A549 (cell line): Measurements from ENCODE around the gene SEMA5A. TPM values are rescaled to one million over a fixed set of nuclear protein-coding genes. Genes with fewer than 3 reads are reported as not detected.

ENCODE experiments used
- ATAC-seq, 2 experiments: fragments of 200-7000 bp in 1 of 2; fragments of >200 bp in 1 of 2; cut with Nextera tagmentation in 1 of 2; cut with Tn5 transposase in 1 of 2; 3 replicates each; pipeline versions ENCODE4 v1.8.0 to v1.9.1; 2018 to 2020; ENCODE audit warnings: mild to moderate bottlenecking in 1 of 2, moderate library complexity in 1 of 2
- CTCF ChIA-PET: fragments of 300-600 bp; sonication (Branson Sonifier 250); formaldehyde crosslinking; extraction: SDS; loops from one replicate; lab custom pipeline; 2021; ENCODE audit warnings: antibody characterized with exemption, inconsistent platforms; lab: Yijun Ruan, JAX
- POLR2A ChIA-PET: fragments of 350-600 bp; formaldehyde crosslinking; extraction: SDS; loops from one replicate; lab custom pipeline; 2021; ENCODE audit warnings: antibody characterized with exemption, inconsistent platforms; lab: Yijun Ruan, JAX
- DNase-seq, 2 experiments: peaks; one replicate each; pipeline versions ENCODE4 v3.0.0 to v3.0.0-alpha.2; 2011 to 2016; ENCODE audit warnings: low read depth in 1 of 2, low spot score in 1 of 2
- FAIRE-seq: peaks from 2 replicates; lab custom pipeline; 2011; peaks lifted over from hg19 to GRCh38; lab: Jason Lieb, UNC
- H3K27ac ChIP-seq, 2 experiments: fragments of >200 bp; sonication (Bioruptor Twin); formaldehyde crosslinking; 3 replicates each; pipeline ENCODE4 v1.5.1; 2016 to 2017
- H3K4me1 ChIP-seq: fragments of >200 bp; sonication (Bioruptor Twin); formaldehyde crosslinking; 3 replicates; pipeline ENCODE4 v1.6.1; 2016
- H3K4me2 ChIP-seq: fragments of >200 bp; sonication (Bioruptor Twin); formaldehyde crosslinking; 3 replicates; pipeline ENCODE4 v1.6.1; 2016
- H3K4me3 ChIP-seq: fragments of >200 bp; sonication (Bioruptor Twin); formaldehyde crosslinking; 3 replicates; pipeline ENCODE4 v1.5.1; 2016
- H3K9me3 ChIP-seq: fragments of >200 bp; sonication (Bioruptor Twin); formaldehyde crosslinking; 3 replicates; pipeline ENCODE4 v1.6.1; 2016
- BHLHE40 ChIP-seq: IDR thresholded peaks from 2 replicates; pipeline ENCODE4 v1.6.1; 2012; ENCODE audit warnings: low read depth, low read length, inconsistent platforms
- ELK1 ChIP-seq: fragments of 150-350 bp; IDR thresholded peaks from 2 replicates; pipeline ENCODE4 v1.6.1; 2014; ENCODE audit warnings: low read depth, mild to moderate bottlenecking, low read length
- FOSB ChIP-seq: fragments of 250-450 bp; sonication (Bioruptor Pico); IDR thresholded peaks from 2 replicates; pipeline ENCODE4 v1.5.0; 2020; ENCODE audit warnings: mild to moderate bottlenecking, moderate library complexity
- FOSL2 ChIP-seq, 2 experiments: fragments of 450-650 bp in 1 of 2; fragments of >200 bp in 1 of 2; sonication (Bioruptor Twin) in 1 of 2; formaldehyde crosslinking; IDR thresholded peaks; 2 replicates each; pipeline versions ENCODE4 v1.5.0 to v1.6.1; 2016 to 2020; ENCODE audit warnings: mild to moderate bottlenecking in 1 of 2, moderate library complexity in 1 of 2
- JUN ChIP-seq, 2 experiments: fragments of >200 bp; sonication (Bioruptor Twin); formaldehyde crosslinking; IDR thresholded peaks; 2 replicates in 1 of 2; 3 replicates in 1 of 2; pipeline ENCODE4 v1.6.1; 2016 to 2017
- JUNB ChIP-seq: fragments of >200 bp; sonication (Bioruptor Twin); formaldehyde crosslinking; IDR thresholded peaks from 2 replicates; pipeline ENCODE4 v1.6.1; 2016
- KDM1A ChIP-seq: fragments of 200-600 bp; sonication (generic); IDR thresholded peaks from 2 replicates; pipeline ENCODE4 v1.6.1; 2016; ENCODE audit warnings: low read depth, mild to moderate bottlenecking
- KDM5A ChIP-seq: fragments of 200-600 bp; sonication (generic); IDR thresholded peaks from 2 replicates; pipeline ENCODE4 v1.6.1; 2016; ENCODE audit warnings: antibody characterized with exemption, mild to moderate bottlenecking
- NFE2L2 ChIP-seq: fragments of 150-350 bp; conservative IDR thresholded peaks from 2 replicates; pipeline ENCODE4 v1.6.1; 2014; ENCODE audit warnings: low read length
- PHF8 ChIP-seq: fragments of 200-600 bp; sonication (generic); IDR thresholded peaks from 2 replicates; pipeline ENCODE4 v1.6.1; 2016; ENCODE audit warnings: low read depth, mild to moderate bottlenecking, antibody characterized with exemption, moderate library complexity, borderline replicate concordance
- POLR2AphosphoS2 ChIP-seq: conservative IDR thresholded peaks from 2 replicates; pipeline ENCODE4 v1.6.1; 2012; ENCODE audit warnings: low read length, improper control_type of control experiment, inconsistent platforms
- RARB ChIP-seq: fragments of 250-450 bp; sonication (Bioruptor Pico); IDR thresholded peaks from 2 replicates; pipeline ENCODE4 v1.8.0; 2021; ENCODE audit warnings: mild to moderate bottlenecking, moderate library complexity
- SREBF2 ChIP-seq: fragments of 450-650 bp; IDR thresholded peaks from 2 replicates; pipeline ENCODE4 v1.6.1; 2014; ENCODE audit warnings: mild to moderate bottlenecking, moderate library complexity
- TP53 ChIP-seq: fragments of 250-450 bp; sonication (Bioruptor Pico); IDR thresholded peaks from 2 replicates; pipeline ENCODE4 v1.5.0; 2021; ENCODE audit warnings: mild to moderate bottlenecking, moderate library complexity
- USF2 ChIP-seq: fragments of 450-650 bp; IDR thresholded peaks from 2 replicates; pipeline ENCODE4 v1.6.1; 2014; ENCODE audit warnings: antibody characterized with exemption
- ZSCAN20 ChIP-seq: fragments of 250-450 bp; sonication (Bioruptor Pico); IDR thresholded peaks from 2 replicates; pipeline ENCODE4 v1.8.0; 2022; ENCODE audit warnings: mild to moderate bottlenecking, moderate library complexity
- WGBS: methylation state at CpG from one replicate; pipeline ENCODE4 v1.1.6; 2017; ENCODE audit errors: missing lambda C conversion rate; 5-methylcytosine and 5-hydroxymethylcytosine counted together
- polyA plus RNA-seq, 4 experiments: library from polyadenylated mRNA; depleted of rRNA in 3 of 4; stranded (reverse); fragments of >200 nt; fragmentation: RNase III in 1 of 4; extraction: RNeasy Plus Mini Kit Qiagen cat#74134 plus additional on column Dnase treatment in 1 of 4; gene quantifications; 2 replicates in 3 of 4; 3 replicates in 1 of 4; pipeline ENCODE4 v1.2.3, GENCODE V29; 2011 to 2017
- TF ChIP-seq, protein P1 (sequence below): fragments of 200-600 bp; sonication (generic); IDR thresholded peaks from 2 replicates; pipeline ENCODE4 v1.6.1; 2016; ENCODE audit warnings: antibody characterized with exemption, mild to moderate bottlenecking, moderate library complexity
- TF ChIP-seq, protein P2 (sequence below): fragments of >200 bp; sonication (Bioruptor Twin); formaldehyde crosslinking; IDR thresholded peaks from 3 replicates; pipeline ENCODE4 v1.6.1; 2016
- TF ChIP-seq, protein P3 (sequence below): fragments of >200 bp; sonication (Bioruptor Twin); formaldehyde crosslinking; IDR thresholded peaks from 3 replicates; pipeline ENCODE4 v1.5.1; 2016
- TF ChIP-seq, protein P4 (sequence below): fragments of >200 bp; sonication (Bioruptor Twin); formaldehyde crosslinking; IDR thresholded peaks from 2 replicates; pipeline ENCODE4 v1.6.1; 2016

SEMA5A gene
- polyA plus RNA-seq, 2 of the 4 experiments (the other 2 are of a cell fraction), result not detected

DNA sequence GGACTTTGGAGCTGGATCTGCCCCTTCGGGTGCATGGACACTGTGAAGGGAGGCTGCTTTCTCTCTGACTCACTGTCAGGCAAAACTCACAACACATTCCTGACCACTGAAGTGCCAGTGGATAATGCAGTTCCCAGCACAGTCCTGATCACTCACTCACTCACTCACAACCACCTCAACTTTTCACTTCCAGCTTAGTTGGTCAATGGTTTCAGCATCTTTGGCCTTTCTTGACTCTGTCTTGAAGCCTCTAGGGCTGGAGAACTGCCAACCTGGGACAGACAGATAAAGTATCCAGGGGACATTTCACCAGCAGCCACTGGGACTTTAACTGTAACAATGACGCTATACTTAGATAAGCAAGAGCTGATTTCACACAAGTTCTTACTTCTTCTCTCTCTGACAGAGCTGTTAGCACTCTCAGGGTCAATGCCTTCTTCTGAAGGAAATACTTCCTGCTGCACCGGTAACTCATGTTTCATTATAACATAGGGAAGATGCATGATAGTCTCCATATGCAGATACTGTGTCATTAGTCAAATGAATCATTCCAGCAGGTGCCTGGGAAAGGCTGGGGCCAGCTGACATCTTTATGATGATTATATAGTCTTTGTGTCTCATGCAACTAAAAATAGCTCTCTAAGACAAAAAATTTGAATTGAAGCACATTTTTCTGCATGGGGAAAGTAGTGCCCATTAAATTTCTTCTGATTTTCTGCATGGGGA, 499.0 kb downstream of the SEMA5A start (continued):
- TF ChIP-seq, protein P1, sequence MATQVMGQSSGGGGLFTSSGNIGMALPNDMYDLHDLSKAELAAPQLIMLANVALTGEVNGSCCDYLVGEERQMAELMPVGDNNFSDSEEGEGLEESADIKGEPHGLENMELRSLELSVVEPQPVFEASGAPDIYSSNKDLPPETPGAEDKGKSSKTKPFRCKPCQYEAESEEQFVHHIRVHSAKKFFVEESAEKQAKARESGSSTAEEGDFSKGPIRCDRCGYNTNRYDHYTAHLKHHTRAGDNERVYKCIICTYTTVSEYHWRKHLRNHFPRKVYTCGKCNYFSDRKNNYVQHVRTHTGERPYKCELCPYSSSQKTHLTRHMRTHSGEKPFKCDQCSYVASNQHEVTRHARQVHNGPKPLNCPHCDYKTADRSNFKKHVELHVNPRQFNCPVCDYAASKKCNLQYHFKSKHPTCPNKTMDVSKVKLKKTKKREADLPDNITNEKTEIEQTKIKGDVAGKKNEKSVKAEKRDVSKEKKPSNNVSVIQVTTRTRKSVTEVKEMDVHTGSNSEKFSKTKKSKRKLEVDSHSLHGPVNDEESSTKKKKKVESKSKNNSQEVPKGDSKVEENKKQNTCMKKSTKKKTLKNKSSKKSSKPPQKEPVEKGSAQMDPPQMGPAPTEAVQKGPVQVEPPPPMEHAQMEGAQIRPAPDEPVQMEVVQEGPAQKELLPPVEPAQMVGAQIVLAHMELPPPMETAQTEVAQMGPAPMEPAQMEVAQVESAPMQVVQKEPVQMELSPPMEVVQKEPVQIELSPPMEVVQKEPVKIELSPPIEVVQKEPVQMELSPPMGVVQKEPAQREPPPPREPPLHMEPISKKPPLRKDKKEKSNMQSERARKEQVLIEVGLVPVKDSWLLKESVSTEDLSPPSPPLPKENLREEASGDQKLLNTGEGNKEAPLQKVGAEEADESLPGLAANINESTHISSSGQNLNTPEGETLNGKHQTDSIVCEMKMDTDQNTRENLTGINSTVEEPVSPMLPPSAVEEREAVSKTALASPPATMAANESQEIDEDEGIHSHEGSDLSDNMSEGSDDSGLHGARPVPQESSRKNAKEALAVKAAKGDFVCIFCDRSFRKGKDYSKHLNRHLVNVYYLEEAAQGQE, result no peak
- TF ChIP-seq FOSL2 (IDR thresholded peaks at IDR 0.05), result no peak
- no peak for TF ChIP-seq FOSL2 (CRISPR knock-in tag; IDR thresholded peaks at IDR 0.05)
- TF ChIP-seq TP53 (CRISPR knock-in tag), result no peak
- TF ChIP-seq PHF8, result no peak
- TF ChIP-seq SREBF2, result no peak
- TF ChIP-seq KDM5A, result no peak

GRCh38 chr5:9045946-9046345, 499.9 kb downstream of the SEMA5A start:
- CTCF ChIA-PET, result interaction anchor here (1.2 kb wide), 1 partner anchor 15 kb away, joined by 3 read pairs; no protein-coding TSS in a partner anchor
- ATAC-seq (no peak), FAIRE-seq (no peak), DNase-seq (no peak)
- no peak overlapping the region for H3K27ac ChIP-seq
- WGBS, result 0% methylated on average over 2 of the region's 2 CpGs
- POLR2A ChIA-PET, result no interaction called here
- H3K4me1 ChIP-seq, result no peaks in the 10 kb centered on the region
- H3K4me3 ChIP-seq, result no peak overlapping the region
- H3K4me2 ChIP-seq, result no peak overlapping the region
- TF ChIP-seq USF2, result no peak
- no peak for TF ChIP-seq JUNB
- no peak for TF ChIP-seq TP53 (CRISPR knock-in tag)
- TF ChIP-seq NFE2L2, result no peak
- TF ChIP-seq, protein P2, sequence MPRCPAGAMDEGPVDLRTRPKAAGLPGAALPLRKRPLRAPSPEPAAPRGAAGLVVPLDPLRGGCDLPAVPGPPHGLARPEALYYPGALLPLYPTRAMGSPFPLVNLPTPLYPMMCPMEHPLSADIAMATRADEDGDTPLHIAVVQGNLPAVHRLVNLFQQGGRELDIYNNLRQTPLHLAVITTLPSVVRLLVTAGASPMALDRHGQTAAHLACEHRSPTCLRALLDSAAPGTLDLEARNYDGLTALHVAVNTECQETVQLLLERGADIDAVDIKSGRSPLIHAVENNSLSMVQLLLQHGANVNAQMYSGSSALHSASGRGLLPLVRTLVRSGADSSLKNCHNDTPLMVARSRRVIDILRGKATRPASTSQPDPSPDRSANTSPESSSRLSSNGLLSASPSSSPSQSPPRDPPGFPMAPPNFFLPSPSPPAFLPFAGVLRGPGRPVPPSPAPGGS, result no peak
- no peak for TF ChIP-seq KDM1A
- no peak for TF ChIP-seq PHF8
- TF ChIP-seq, protein P3, sequence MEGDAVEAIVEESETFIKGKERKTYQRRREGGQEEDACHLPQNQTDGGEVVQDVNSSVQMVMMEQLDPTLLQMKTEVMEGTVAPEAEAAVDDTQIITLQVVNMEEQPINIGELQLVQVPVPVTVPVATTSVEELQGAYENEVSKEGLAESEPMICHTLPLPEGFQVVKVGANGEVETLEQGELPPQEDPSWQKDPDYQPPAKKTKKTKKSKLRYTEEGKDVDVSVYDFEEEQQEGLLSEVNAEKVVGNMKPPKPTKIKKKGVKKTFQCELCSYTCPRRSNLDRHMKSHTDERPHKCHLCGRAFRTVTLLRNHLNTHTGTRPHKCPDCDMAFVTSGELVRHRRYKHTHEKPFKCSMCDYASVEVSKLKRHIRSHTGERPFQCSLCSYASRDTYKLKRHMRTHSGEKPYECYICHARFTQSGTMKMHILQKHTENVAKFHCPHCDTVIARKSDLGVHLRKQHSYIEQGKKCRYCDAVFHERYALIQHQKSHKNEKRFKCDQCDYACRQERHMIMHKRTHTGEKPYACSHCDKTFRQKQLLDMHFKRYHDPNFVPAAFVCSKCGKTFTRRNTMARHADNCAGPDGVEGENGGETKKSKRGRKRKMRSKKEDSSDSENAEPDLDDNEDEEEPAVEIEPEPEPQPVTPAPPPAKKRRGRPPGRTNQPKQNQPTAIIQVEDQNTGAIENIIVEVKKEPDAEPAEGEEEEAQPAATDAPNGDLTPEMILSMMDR, result no peak
- TF ChIP-seq RARB (CRISPR knock-in tag), result no peak
- TF ChIP-seq ZSCAN20 (CRISPR knock-in tag), result no peak
- TF ChIP-seq, protein P1, result no peak
- TF ChIP-seq, protein P4, sequence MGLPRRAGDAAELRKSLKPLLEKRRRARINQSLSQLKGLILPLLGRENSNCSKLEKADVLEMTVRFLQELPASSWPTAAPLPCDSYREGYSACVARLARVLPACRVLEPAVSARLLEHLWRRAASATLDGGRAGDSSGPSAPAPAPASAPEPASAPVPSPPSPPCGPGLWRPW, result no peak
- no peak for TF ChIP-seq FOSB (CRISPR knock-in tag)
- TF ChIP-seq JUN (IDR thresholded peaks at IDR 0.05), result no peak
- no peak for TF ChIP-seq BHLHE40
- no peak for TF ChIP-seq ELK1
- TF ChIP-seq POLR2AphosphoS2, result no peak
- no peaks in the 10 kb centered on the region for H3K9me3 ChIP-seq
